Breast epithelium (tissue), 4 donors: ENCODE results near the gene FAM78A. TPM values are rescaled to one million over a fixed set of nuclear protein-coding genes. Genes with fewer than 3 reads are reported as not detected.

Source experiments
- DNase-seq, 2 donors: peaks; one replicate each; pipeline ENCODE4 v3.0.0-alpha.2; 2019; ENCODE audit warnings: low spot score in 2 of 2
- H3K27ac ChIP-seq, 2 donors: fragments of 200-600 bp; sonication (generic) in 1 of 2; one replicate each; pipeline ENCODE4 v1.5.1; 2016 to 2019; ENCODE audit warnings: mild to moderate bottlenecking in 1 of 2
- H3K27me3 ChIP-seq, 2 donors: fragments of 200-600 bp; sonication (generic) in 1 of 2; one replicate each; pipeline versions ENCODE4 v1.5.1 to v1.6.0; 2017 to 2019; ENCODE audit warnings: control low read depth in 1 of 2, mild to moderate bottlenecking in 1 of 2
- H3K36me3 ChIP-seq: fragments of 200-600 bp; one replicate; pipeline ENCODE4 v1.5.1; 2019
- H3K4me1 ChIP-seq, 2 donors: fragments of 200-600 bp; sonication (generic); one replicate each; pipeline ENCODE4 v1.5.1; 2016 to 2019; ENCODE audit warnings: control low read depth in 1 of 2
- H3K4me3 ChIP-seq, 3 donors: fragments of 200-600 bp; sonication (generic); 1 replicate in 2 of 3; 2 replicates in 1 of 3; pipeline ENCODE4 v1.5.1; 2016 to 2019; ENCODE audit warnings: mild to moderate bottlenecking in 3 of 3, moderate library complexity in 2 of 3
- H3K9me3 ChIP-seq, 2 donors: fragments of 200-600 bp; sonication (generic) in 1 of 2; one replicate each; pipeline ENCODE4 v1.5.1; 2016 to 2019; ENCODE audit warnings: control low read depth in 1 of 2
- CTCF ChIP-seq, 3 donors: fragments of 450-650 bp; IDR thresholded peaks; one replicate each; pipeline ENCODE4 v1.5.1; 2016 to 2017; ENCODE audit warnings: antibody characterized with exemption in 3 of 3, mild to moderate bottlenecking in 3 of 3, moderate library complexity in 3 of 3
- POLR2A ChIP-seq: fragments of 450-650 bp; IDR thresholded peaks from one replicate; pipeline ENCODE4 v1.6.1; 2016; ENCODE audit warnings: antibody characterized with exemption, mild to moderate bottlenecking, moderate library complexity
- POLR2AphosphoS5 ChIP-seq, 3 donors: sonication (generic); formaldehyde crosslinking; IDR thresholded peaks; one replicate each; pipeline ENCODE4 v1.6.1; 2017; ENCODE audit warnings: antibody characterized with exemption in 3 of 3
- intact Hi-C: fragments of 100-400 bp; cut with DNase I; formaldehyde crosslinking; loops from one replicate; pipeline ENCODE4 v1.15.1; 2023; ENCODE audit warnings: low total_unique reads
- total RNA-seq, 3 donors: library from RNA; depleted of rRNA; stranded (reverse); fragments of >200 nt; gene quantifications; one replicate each; pipeline ENCODE4 v1.1.0, GENCODE V29; 2016

The FAM78A gene
- total RNA-seq, 3 donors from 2014 or later = 1.6 to 3.7 (median 2.5) TPM

DNA sequence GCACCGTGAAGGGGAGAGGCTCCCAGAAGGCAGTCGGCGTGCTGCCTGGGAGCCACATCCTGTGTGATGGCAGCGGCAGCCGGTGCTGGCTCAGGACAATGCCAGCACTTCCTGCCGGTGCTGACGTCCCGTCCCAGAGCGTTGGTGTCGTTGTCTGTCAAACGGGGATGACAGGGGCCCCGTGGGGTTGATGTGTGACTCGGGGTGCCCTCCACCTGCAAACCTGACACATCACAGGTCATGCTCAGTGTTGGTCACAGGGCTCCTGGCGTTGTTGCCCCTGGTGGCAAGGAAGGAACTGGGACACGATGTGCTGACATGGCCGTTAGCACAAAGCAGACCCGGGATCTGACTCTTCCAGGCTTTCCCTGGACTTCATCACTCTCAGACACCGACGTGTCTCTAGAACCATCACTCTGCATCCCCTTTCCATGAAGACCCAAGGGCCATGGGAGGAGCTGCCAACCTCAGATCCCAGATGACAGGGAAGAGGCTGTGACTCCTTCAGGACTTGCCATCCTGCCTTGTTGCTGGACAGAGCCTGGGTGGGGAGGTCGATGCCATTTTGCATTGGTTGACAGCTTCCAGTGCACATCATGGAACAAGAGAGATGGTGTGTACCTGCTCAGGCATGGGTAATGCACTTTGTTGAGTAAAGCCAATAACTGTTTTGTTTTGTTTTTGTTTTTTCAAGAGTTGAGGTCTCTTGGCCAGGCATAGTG lies 34.7 kb upstream of the FAM78A start:
- TF ChIP-seq POLR2A (no peak), POLR2AphosphoS5 (IDR thresholded peaks at IDR 0.05) (no peak)
- Histone ChIP-seq H3K27ac (no peak overlapping the region), H3K9me3 (no peaks in the 10 kb centered on the region), H3K4me1 (no peaks in the 10 kb centered on the region), H3K36me3 (no peaks in the 10 kb centered on the region), H3K4me3 (peak overlapping the region in 1 of 3 donors; percentile 45), H3K27me3 (no peaks in the 10 kb centered on the region)
- intact Hi-C loops = no loop called here
- DNase-seq = no peak

DNA sequence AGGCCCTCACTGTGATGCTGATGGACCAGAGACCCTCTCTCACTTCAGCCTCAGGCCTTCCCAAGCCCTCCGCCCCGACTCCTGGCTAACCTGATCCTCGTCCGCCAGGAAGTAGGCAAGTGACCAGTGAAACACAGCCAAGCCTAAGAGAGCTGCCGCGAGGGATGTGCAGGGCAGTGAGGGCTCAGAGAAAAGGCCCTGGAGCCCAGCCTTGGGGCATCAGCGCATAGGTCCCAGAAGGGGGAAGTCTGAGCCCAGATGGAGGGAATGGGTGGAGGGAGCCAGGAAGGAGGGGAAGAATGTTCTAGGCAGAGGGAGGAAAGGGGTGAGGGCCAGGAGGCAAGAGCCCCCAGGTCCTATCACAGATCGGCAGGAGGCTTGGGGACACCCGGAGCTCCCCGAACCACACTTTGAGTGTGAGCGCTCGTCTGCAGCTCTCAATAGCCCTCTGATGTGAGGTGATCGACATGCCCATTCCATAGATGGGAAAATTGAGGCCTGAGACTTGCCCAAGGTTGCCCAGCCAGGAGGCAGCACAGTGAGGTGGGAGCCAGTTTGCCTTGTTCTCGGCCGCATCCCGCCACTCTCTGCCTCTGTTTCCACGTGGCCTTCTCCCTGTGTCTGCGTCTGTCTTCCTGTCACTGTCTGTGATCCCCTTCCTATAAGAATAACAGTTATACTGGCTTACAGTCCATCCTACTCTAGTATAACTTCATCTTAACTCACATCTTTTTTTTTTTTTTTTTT lies 33.4 kb upstream of the FAM78A start:
- Histone ChIP-seq H3K4me1 (no peaks in the 10 kb centered on the region), H3K4me3 (no peak overlapping the region), H3K9me3 (no peaks in the 10 kb centered on the region), H3K36me3 (no peaks in the 10 kb centered on the region), H3K27me3 (no peaks in the 10 kb centered on the region), H3K27ac (no peak overlapping the region)
- intact Hi-C loops = no loop called here
- no peak for DNase-seq
- TF ChIP-seq POLR2AphosphoS5 (IDR thresholded peaks at IDR 0.05) = no peak
- no peak for TF ChIP-seq POLR2A
- no peak for TF ChIP-seq CTCF (IDR thresholded peaks at IDR 0.05)

GRCh38 chr9:131308906-131309529 lies 32.7 kb upstream of the FAM78A start:
- DNase-seq = no peak
- no peak overlapping the region for H3K4me3 ChIP-seq
- TF ChIP-seq POLR2AphosphoS5 (IDR thresholded peaks at IDR 0.05) (no peak), CTCF (IDR thresholded peaks at IDR 0.05) (no peak), POLR2A (no peak)
- H3K9me3 ChIP-seq = no peaks in the 10 kb centered on the region
- no peaks in the 10 kb centered on the region for H3K27me3 ChIP-seq
- intact Hi-C loops = no loop called here
- no peaks in the 10 kb centered on the region for H3K36me3 ChIP-seq
- H3K4me1 ChIP-seq = no peaks in the 10 kb centered on the region
- no peak overlapping the region for H3K27ac ChIP-seq

DNA sequence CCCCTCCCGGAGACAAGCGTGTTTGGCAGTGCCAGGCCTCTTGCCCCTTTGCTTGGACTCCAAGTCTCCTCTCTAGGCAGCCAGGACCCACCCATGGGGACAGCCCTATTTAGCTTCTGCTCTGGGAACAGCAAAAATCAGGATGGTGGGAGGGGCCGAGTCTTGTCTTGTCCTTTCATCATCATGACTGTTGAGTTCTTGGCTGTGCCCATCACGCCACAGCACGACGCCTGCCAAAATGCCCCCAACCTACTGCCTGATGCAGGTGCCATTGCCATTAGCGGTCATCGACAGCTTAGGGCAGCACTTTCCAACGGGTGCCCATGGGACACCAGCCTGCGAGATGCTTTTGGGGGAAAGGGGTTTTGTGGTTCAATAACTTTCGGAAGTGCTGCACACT lies 32.1 kb upstream of the FAM78A start:
- Histone ChIP-seq H3K36me3 (no peaks in the 10 kb centered on the region), H3K4me1 (no peaks in the 10 kb centered on the region), H3K27ac (no peak overlapping the region), H3K9me3 (no peaks in the 10 kb centered on the region), H3K4me3 (no peak overlapping the region), H3K27me3 (no peaks in the 10 kb centered on the region)
- intact Hi-C loops = no loop called here
- no peak for DNase-seq
- TF ChIP-seq CTCF (IDR thresholded peaks at IDR 0.05) (no peak), POLR2AphosphoS5 (IDR thresholded peaks at IDR 0.05) (no peak), POLR2A (no peak)

- no peaks in the 10 kb centered on the region for H3K4me1 ChIP-seq
- H3K9me3 ChIP-seq = no peaks in the 10 kb centered on the region
- no peak for DNase-seq
- H3K36me3 ChIP-seq = no peaks in the 10 kb centered on the region
- no peak overlapping the region for H3K4me3 ChIP-seq
- no peak overlapping the region for H3K27ac ChIP-seq
- intact Hi-C loops = no loop called here
- TF ChIP-seq POLR2AphosphoS5 (IDR thresholded peaks at IDR 0.05) = no peak
- no peak for TF ChIP-seq POLR2A
- no peak for TF ChIP-seq CTCF (IDR thresholded peaks at IDR 0.05)
- H3K27me3 ChIP-seq = no peaks in the 10 kb centered on the region
Measured at GRCh38 chr9:131307974-131308373, 31.7 kb upstream of the FAM78A start.
